ENCODE data around the gene USP24.
"Not testable (repeated sequence)": the region's sequence is repeated elsewhere in the genome, so short reads cannot be mapped to it uniquely, and the experiment has no call there.

Gene USP24

DNA sequence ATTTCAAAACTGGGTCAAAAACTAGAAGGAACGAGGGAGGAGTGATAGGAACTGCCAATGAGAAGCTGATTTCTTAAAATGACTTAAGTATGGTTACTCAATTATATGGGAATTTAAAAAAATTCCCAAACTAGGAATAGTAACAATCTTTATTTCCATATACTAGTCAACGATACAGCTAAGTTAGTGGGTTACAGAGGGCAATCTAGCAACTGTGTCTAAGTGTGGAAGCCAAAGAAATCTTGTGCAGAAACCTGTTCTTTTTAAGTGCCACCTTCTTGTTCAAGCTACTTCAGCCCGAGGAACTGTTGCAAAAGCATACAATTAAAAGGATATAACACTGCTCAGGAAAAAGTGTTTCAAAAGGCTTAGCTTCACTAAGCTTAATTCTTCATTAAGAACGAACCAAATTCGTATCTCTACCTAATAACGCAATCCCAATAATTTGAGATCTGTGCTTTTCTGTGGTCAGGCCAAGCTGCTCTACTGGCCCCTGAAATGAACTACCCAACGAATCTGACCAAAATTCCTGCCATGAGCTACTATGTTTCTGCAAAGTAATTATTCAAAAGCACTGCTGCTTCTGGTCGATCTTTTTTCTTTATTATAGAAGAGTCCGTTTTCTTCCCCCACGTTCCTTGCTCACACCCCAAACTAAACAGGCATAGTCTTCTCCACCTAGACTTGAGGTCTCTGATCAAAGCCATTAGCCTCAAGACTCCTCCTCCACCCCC lies 1.8 kb downstream of the USP24 start:
- H3K4me3 ChIP-seq (ENCODE audit: low read length): peak overlapping the region; percentile 91; the same call in 1 of the 2 replicates
- no peak for DNase-seq (ENCODE audit: low read depth, low spot score)
- WGBS (ENCODE audit: insufficient coverage, insufficient read length): 100% methylated on average over 3 of the region's 10 CpGs
- H3K27ac ChIP-seq (ENCODE audit: low read length): no peak overlapping the region
- H3K27me3 ChIP-seq (ENCODE audit: control insufficient read depth, insufficient read depth, low read length): no peaks in the 10 kb centered on the region
- H3K36me3 ChIP-seq (ENCODE audit: control insufficient read depth, insufficient read depth, low read length): peaks cover 2% of the 10 kb centered on the region; the same call in 1 of the 2 replicates
- peaks cover 4% of the 10 kb centered on the region; the same call in 1 of the 2 replicates for H3K4me1 ChIP-seq (ENCODE audit: control insufficient read depth, insufficient read depth, low read length)
- H3K9me3 ChIP-seq (ENCODE audit: control insufficient read depth, insufficient read depth, low read length): no peaks in the 10 kb centered on the region

DNA sequence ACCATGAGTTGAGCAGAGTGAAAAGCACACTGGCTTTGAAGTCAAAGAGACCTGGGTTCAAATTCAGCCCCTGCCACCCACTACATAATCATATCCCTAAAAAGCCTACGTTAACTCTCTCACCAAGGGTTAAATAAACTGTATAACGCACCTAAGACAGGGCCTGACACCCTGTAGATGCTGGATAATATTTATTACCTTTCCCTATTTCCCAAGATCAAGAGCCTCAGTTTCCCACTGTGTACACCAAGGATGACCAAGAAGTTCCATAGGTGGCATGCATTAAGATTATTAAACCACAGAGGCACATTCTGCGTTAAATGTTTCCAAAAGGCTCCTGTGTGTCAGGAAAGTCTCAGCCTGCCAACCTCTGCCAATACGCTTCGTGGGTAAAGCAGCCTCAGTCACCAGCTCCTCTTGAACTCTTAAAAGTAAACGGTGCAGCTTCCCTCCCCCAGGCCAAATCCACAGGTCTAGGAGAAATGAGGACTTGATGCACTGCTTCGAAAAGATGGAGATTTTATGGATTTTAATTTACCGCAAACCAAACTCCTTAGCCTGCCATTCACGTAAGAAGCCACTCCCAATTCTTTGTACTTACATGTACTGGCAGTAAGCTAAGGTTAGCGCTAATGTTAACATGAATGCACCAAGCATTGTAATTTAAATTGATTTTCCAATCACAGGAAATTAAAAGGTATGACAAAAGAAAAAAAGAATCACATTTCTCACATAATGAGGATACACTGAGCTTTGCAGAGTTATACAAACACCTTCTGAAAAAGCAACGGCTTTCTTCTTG lies 2.6 kb downstream of the USP24 start:
- Histone ChIP-seq H3K9me3 (ENCODE audit: control insufficient read depth, insufficient read depth, low read length) (no peaks in the 10 kb centered on the region), H3K27me3 (ENCODE audit: control insufficient read depth, insufficient read depth, low read length) (no peaks in the 10 kb centered on the region), H3K4me3 (ENCODE audit: low read length) (no peak overlapping the region), H3K4me1 (ENCODE audit: control insufficient read depth, insufficient read depth, low read length) (peaks cover 4% of the 10 kb centered on the region; the same call in 1 of the 2 replicates), H3K27ac (ENCODE audit: low read length) (no peak overlapping the region), H3K36me3 (ENCODE audit: control insufficient read depth, insufficient read depth, low read length) (peaks cover 2% of the 10 kb centered on the region; the same call in 1 of the 2 replicates)
- no peak for DNase-seq (ENCODE audit: low read depth, low spot score)
- WGBS (ENCODE audit: insufficient coverage, insufficient read length): no CpG with 5 or more reads among the region's 11 CpGs

DNA sequence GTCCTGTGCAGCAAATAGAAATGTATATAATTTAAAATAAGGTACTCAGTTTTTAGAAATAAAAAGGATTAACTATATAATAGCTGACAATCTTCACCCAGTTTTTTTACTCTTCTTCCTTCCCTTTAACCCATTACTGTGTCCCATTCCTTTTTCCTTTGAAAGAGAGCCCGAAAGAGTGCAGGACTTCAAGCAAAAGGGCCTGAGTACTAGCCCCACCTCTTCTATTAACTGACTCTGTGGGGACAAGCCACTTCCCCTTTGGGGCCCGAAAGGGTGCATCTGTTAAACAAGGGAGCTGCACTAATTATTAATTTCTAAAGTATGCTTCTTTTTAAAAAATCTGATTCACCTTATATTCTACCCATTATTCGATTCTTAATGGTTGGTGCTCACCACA lies 3.3 kb downstream of the USP24 start:
- H3K27me3 ChIP-seq (ENCODE audit: control insufficient read depth, insufficient read depth, low read length): no peaks in the 10 kb centered on the region
- H3K4me1 ChIP-seq (ENCODE audit: control insufficient read depth, insufficient read depth, low read length): peaks cover 4% of the 10 kb centered on the region; the same call in 1 of the 2 replicates
- no CpG with 5 or more reads among the region's 3 CpGs for WGBS (ENCODE audit: insufficient coverage, insufficient read length)
- no peak overlapping the region for H3K4me3 ChIP-seq (ENCODE audit: low read length)
- H3K36me3 ChIP-seq (ENCODE audit: control insufficient read depth, insufficient read depth, low read length): peaks cover 2% of the 10 kb centered on the region; the same call in 1 of the 2 replicates
- no peak overlapping the region for H3K27ac ChIP-seq (ENCODE audit: low read length)
- no peak for DNase-seq (ENCODE audit: low read depth, low spot score)
- H3K9me3 ChIP-seq (ENCODE audit: control insufficient read depth, insufficient read depth, low read length): no peaks in the 10 kb centered on the region

DNA sequence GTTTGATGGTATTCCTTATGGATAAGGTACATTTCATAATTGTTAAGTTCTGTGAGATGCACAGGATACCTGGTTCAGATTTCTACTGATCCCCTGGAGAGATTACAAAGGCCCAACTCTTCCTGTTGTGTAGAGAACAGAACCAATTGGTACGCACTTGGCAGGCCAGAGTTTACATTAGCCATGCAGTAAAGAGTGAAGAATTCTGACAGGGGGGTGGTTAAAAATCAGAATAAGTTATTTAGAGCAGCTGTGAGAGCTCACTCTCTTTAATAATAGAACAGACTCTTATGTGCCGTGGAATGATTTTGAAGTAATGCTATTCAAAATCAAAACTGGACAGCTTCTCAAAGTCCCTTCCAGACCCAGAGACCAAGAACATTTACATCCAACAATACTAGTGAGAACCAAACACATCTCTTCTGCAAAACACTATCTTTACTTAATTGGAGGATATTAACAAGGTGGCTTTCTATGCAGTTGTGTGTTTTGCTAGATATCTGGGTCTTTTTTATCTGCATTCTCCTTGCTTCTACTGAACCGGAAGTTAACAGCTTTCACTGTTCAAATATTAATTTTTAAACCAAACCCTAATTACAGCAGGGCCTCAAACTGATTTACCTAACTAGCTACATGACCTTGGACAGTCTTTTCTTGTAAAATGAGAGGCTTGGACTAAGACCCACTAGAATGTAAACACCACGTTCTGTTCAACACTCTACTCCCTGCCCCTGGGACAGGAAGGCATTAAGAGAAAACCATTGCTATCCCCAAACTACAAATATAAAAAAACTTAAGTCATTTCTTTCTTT lies 4.0 kb downstream of the USP24 start:
- H3K4me1 ChIP-seq (ENCODE audit: control insufficient read depth, insufficient read depth, low read length): peaks cover 4% of the 10 kb centered on the region; the same call in 1 of the 2 replicates
- peaks cover 2% of the 10 kb centered on the region; the same call in 1 of the 2 replicates for H3K36me3 ChIP-seq (ENCODE audit: control insufficient read depth, insufficient read depth, low read length)
- no CpG with 5 or more reads among the region's 4 CpGs for WGBS (ENCODE audit: insufficient coverage, insufficient read length)
- no peak overlapping the region for H3K27ac ChIP-seq (ENCODE audit: low read length)
- DNase-seq (ENCODE audit: low read depth, low spot score): no peak
- no peak overlapping the region for H3K4me3 ChIP-seq (ENCODE audit: low read length)
- H3K9me3 ChIP-seq (ENCODE audit: control insufficient read depth, insufficient read depth, low read length): no peaks in the 10 kb centered on the region
- no peaks in the 10 kb centered on the region for H3K27me3 ChIP-seq (ENCODE audit: control insufficient read depth, insufficient read depth, low read length)

DNA sequence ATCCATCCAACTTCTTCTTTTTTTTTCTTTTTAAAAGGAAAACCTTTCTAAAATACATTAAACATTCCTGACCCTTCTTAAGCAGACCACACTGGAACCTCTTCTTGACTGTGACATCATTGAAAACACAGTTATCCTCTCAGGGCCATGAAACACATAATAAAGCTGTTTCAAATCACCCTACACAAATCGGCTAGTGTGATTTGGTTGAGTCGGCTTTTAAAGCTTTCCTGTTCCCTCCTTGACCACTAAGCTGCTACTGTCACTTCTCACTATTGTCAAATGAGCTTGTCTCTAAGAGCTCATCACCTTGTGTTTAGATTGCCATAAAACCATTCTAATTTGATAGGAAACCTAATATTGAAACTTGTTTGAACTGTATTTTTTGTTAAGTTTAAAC lies 5.9 kb downstream of the USP24 start:
- 0 out of 2 replicates have a peak, but pooled peaks cover 2% of the 10 kb centered on the region for H3K4me1 ChIP-seq (ENCODE audit: control insufficient read depth, insufficient read depth, low read length)
- H3K27ac ChIP-seq (ENCODE audit: low read length): no peak overlapping the region
- H3K9me3 ChIP-seq (ENCODE audit: control insufficient read depth, insufficient read depth, low read length): no peaks in the 10 kb centered on the region
- DNase-seq (ENCODE audit: low read depth, low spot score): no peak
- no peaks in the 10 kb centered on the region for H3K27me3 ChIP-seq (ENCODE audit: control insufficient read depth, insufficient read depth, low read length)
- WGBS (ENCODE audit: insufficient coverage, insufficient read length): no CpG with 5 or more reads among the region's 2 CpGs
- no peaks in the 10 kb centered on the region for H3K36me3 ChIP-seq (ENCODE audit: control insufficient read depth, insufficient read depth, low read length)
- H3K4me3 ChIP-seq (ENCODE audit: low read length): no peak overlapping the region

DNA sequence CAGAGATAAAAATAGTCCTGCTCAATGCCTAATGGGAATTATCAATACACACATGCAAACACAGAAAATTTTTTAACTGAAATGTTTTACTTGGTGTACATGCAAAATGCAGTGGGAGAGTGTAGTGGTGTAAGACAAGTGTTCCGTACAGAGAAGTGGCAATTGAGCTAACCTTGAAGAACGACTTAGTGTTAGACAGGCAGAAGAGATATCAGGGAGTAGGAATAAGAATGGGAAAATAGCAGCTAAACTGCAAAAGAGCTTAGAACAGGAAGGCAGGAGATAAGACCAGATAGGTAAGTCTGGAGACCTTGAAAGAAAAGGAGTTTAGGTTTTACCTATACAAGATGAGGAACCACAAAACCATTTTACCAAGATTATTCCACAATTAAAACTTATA lies 9.0 kb downstream of the USP24 start:
- Histone ChIP-seq H3K9me3 (ENCODE audit: control insufficient read depth, insufficient read depth, low read length) (no peaks in the 10 kb centered on the region), H3K4me3 (ENCODE audit: low read length) (no peak overlapping the region), H3K27me3 (ENCODE audit: control insufficient read depth, insufficient read depth, low read length) (no peaks in the 10 kb centered on the region), H3K27ac (ENCODE audit: low read length) (no peak overlapping the region), H3K4me1 (ENCODE audit: control insufficient read depth, insufficient read depth, low read length) (peaks cover 2% of the 10 kb centered on the region; the same call in 1 of the 2 replicates), H3K36me3 (ENCODE audit: control insufficient read depth, insufficient read depth, low read length) (no peaks in the 10 kb centered on the region)
- DNase-seq (ENCODE audit: low read depth, low spot score): no peak
- WGBS (ENCODE audit: insufficient coverage, insufficient read length): no CpG with 5 or more reads among the region's 2 CpGs

DNA sequence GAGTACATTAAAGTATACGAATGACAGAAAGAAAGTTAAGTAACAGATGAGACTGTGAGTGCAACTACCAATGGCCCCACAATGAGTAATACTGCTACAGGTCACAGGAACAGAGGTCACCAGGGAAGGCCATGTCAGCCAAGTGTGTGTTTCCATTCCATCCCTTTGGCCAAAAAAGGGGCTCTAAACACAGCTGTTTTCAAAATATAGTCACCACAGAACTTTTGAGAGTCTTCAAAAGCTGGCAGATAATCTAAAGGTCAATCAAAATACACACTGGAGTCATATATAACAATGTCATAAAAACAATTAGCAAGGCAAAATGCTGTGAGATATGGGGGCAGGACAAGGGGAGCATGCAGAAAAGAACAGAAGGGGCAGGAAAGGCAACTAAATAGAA lies 10.2 kb downstream of the USP24 start:
- no peaks in the 10 kb centered on the region for H3K36me3 ChIP-seq (ENCODE audit: control insufficient read depth, insufficient read depth, low read length)
- no peaks in the 10 kb centered on the region for H3K27me3 ChIP-seq (ENCODE audit: control insufficient read depth, insufficient read depth, low read length)
- no peak overlapping the region for H3K27ac ChIP-seq (ENCODE audit: low read length)
- H3K4me1 ChIP-seq (ENCODE audit: control insufficient read depth, insufficient read depth, low read length): peaks cover 2% of the 10 kb centered on the region; the same call in 1 of the 2 replicates
- DNase-seq (ENCODE audit: low read depth, low spot score): no peak
- WGBS (ENCODE audit: insufficient coverage, insufficient read length): no CpG with 5 or more reads among the region's 1 CpG
- H3K4me3 ChIP-seq (ENCODE audit: low read length): no peak overlapping the region
- H3K9me3 ChIP-seq (ENCODE audit: control insufficient read depth, insufficient read depth, low read length): no peaks in the 10 kb centered on the region

DNA sequence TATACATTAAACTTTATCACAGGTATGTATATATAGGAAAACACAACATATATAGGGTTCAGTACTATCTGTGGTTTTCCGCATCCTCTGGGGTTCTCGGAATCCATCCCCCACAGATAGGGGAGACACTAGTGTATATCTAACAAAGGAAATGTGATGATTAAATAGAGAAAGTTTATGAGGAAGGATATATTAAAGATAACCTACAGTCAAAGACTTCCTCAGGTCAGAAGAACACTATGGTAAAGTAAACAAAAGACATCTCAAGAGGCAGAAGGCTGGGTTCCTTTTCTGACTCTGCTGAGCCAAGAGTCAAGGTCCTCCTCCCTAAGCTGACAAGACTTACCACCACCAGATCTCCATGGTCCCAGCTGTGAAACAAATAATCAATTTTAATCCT lies 12.1 kb downstream of the USP24 start:
- peaks cover 2% of the 10 kb centered on the region; the same call in 1 of the 2 replicates for H3K4me1 ChIP-seq (ENCODE audit: control insufficient read depth, insufficient read depth, low read length)
- no CpG with 5 or more reads among the region's 2 CpGs for WGBS (ENCODE audit: insufficient coverage, insufficient read length)

DNA sequence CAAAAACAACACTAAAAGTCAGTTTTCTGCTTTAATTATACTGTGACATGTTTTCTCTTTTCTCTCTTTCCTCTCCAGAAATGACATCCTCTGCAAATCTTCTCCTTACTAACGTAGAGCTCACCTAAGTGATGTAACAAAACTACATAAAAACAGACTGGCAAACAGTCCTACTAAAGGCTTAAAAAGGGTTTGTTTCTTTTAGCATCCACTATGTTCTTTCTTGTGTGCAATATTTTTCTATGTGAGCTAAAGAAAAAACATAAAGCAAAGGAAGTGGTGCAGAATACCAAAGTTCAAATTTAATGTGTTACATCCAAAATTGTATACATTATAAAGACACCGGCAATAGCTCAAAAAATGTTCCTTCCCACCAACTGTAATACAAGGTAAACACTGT lies 14.5 kb downstream of the USP24 start:
- Histone ChIP-seq H3K9me3 (ENCODE audit: control insufficient read depth, insufficient read depth, low read length) (no peaks in the 10 kb centered on the region), H3K27me3 (ENCODE audit: control insufficient read depth, insufficient read depth, low read length) (no peaks in the 10 kb centered on the region), H3K4me3 (ENCODE audit: low read length) (no peak overlapping the region), H3K4me1 (ENCODE audit: control insufficient read depth, insufficient read depth, low read length) (peaks cover 2% of the 10 kb centered on the region; the same call in 1 of the 2 replicates), H3K27ac (ENCODE audit: low read length) (no peak overlapping the region), H3K36me3 (ENCODE audit: control insufficient read depth, insufficient read depth, low read length) (no peaks in the 10 kb centered on the region)
- no peak for DNase-seq (ENCODE audit: low read depth, low spot score)
- no CpG with 5 or more reads among the region's 2 CpGs for WGBS (ENCODE audit: insufficient coverage, insufficient read length)

More for the DNA sequence above, 12.1 kb downstream of the USP24 start:
- H3K9me3 ChIP-seq (ENCODE audit: control insufficient read depth, insufficient read depth, low read length): no peaks in the 10 kb centered on the region
- H3K27ac ChIP-seq (ENCODE audit: low read length): no peak overlapping the region
- no peaks in the 10 kb centered on the region for H3K36me3 ChIP-seq (ENCODE audit: control insufficient read depth, insufficient read depth, low read length)
- no peak for DNase-seq (ENCODE audit: low read depth, low spot score)
- H3K4me3 ChIP-seq (ENCODE audit: low read length): no peak overlapping the region
- no peaks in the 10 kb centered on the region for H3K27me3 ChIP-seq (ENCODE audit: control insufficient read depth, insufficient read depth, low read length)

DNA sequence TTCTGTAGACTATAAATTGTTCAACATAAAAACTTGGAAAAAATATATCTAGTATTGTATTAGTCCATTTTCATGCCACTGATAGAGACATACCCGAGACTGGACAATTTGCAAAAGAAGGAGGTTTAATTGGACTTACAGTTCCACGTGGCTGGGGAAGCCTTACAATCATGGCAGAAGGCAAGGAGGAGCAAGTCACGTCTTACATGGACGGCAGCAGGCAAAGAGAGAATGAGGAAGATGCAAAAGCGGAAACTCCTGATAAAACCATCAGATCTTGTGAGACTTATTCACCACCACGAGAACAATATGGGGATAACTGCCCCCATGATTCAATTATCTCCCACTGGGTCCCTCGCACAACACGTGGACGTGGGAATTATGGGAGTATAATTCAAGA lies 15.4 kb downstream of the USP24 start:
- H3K4me3 ChIP-seq (ENCODE audit: low read length); H3K27ac ChIP-seq (ENCODE audit: low read length); DNase-seq (ENCODE audit: low read depth, low spot score); H3K27me3 ChIP-seq (ENCODE audit: control insufficient read depth, insufficient read depth, low read length); H3K4me1 ChIP-seq (ENCODE audit: control insufficient read depth, insufficient read depth, low read length); H3K9me3 ChIP-seq (ENCODE audit: control insufficient read depth, insufficient read depth, low read length); H3K36me3 ChIP-seq (ENCODE audit: control insufficient read depth, insufficient read depth, low read length): not testable (repeated sequence)
- no CpG with 5 or more reads among the region's 9 CpGs for WGBS (ENCODE audit: insufficient coverage, insufficient read length)

Data from iPS DF 6.9 (cell line).